Right lobe of liver (tissue), 4 donors: Measurements from ENCODE around the gene RARG.

Experiments
- POLR2A ChIP-seq: fragments of 450-650 bp; IDR thresholded peaks from one replicate; pipeline ENCODE4 v1.6.1; 2017; ENCODE audit warnings: antibody characterized with exemption, mild to moderate bottlenecking
- TF ChIP-seq, protein P1 (sequence below), 4 donors: fragments of 200-600 bp in 3 of 4; fragments of 450-650 bp in 1 of 4; IDR thresholded peaks; one replicate each; pipeline versions ENCODE4 v1.5.1 to v1.8.0; 2016 to 2022; ENCODE audit warnings: antibody characterized with exemption in 4 of 4, mild to moderate bottlenecking in 2 of 4
- donor health status: DM: no; HTN: no; CAD: no.
- donor health status: DM: no; HTN: no; CAD: no.
- donor health status: DM: no; HTN: yes; CAD: no.

DNA sequence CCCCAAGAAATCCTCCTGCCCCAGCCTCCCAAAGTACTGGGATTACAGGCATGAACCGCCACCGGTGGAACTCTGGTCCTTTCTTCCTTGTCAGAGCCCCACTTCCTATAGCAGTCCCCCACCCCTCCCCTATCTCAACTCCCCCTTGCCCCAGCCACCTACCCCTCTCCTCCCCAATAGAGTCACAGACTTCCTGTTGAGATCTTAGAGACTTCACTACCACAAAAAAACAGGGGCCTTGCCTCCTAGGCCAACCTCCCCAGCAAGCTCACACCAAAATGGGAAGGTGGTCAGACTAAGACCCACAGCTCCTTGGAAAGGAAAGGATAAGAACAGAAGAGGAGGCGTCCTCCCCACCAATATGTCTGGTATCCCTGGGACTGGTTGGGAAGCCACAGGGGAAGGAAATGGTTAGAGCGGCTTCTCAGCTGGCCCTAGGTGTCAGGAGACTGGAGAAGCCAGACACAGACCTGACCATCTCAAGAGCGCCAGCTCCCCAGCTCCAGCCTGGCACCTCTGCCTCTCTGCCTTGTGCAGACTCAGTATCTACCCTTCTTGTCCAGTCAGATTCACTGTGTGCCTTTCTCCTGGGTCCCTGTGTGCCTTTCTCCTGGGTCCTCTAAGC is 33.4 kb downstream of the RARG start:
- TF ChIP-seq, protein P1, sequence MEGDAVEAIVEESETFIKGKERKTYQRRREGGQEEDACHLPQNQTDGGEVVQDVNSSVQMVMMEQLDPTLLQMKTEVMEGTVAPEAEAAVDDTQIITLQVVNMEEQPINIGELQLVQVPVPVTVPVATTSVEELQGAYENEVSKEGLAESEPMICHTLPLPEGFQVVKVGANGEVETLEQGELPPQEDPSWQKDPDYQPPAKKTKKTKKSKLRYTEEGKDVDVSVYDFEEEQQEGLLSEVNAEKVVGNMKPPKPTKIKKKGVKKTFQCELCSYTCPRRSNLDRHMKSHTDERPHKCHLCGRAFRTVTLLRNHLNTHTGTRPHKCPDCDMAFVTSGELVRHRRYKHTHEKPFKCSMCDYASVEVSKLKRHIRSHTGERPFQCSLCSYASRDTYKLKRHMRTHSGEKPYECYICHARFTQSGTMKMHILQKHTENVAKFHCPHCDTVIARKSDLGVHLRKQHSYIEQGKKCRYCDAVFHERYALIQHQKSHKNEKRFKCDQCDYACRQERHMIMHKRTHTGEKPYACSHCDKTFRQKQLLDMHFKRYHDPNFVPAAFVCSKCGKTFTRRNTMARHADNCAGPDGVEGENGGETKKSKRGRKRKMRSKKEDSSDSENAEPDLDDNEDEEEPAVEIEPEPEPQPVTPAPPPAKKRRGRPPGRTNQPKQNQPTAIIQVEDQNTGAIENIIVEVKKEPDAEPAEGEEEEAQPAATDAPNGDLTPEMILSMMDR (IDR thresholded peaks at IDR 0.05): no peak
- no peak for TF ChIP-seq POLR2A
